ENCODE measurements around the gene ALCAM. TPM values are rescaled to one million over a fixed set of nuclear protein-coding genes. Genes with fewer than 3 reads are reported as not detected.

Gene ALCAM
- total RNA-seq, 4 donors from 2014 or later, result 18.6 to 43.7 (median 21.2) TPM

- no peak for TF ChIP-seq POLR2A (IDR thresholded peaks at IDR 0.05)
- no peak for TF ChIP-seq CTCF (IDR thresholded peaks at IDR 0.05)
- DNase-seq, result no peak
- Histone ChIP-seq H3K4me1 (no peaks in the 10 kb centered on the region), H3K27me3 (no peaks in the 10 kb centered on the region), H3K36me3 (no peaks in the 10 kb centered on the region), H3K9me3 (no peaks in the 10 kb centered on the region), H3K27ac (no peak overlapping the region), H3K4me3 (no peak overlapping the region)
Measured at GRCh38 chr3:105537371-105538080, 170.8 kb downstream of the ALCAM start.

- DNase-seq, result no peak
- no peak for TF ChIP-seq POLR2A (IDR thresholded peaks at IDR 0.05)
- TF ChIP-seq CTCF (IDR thresholded peaks at IDR 0.05), result no peak
- Histone ChIP-seq H3K27ac (no peak overlapping the region), H3K9me3 (no peaks in the 10 kb centered on the region), H3K27me3 (no peaks in the 10 kb centered on the region), H3K4me1 (no peaks in the 10 kb centered on the region), H3K36me3 (no peaks in the 10 kb centered on the region), H3K4me3 (no peak overlapping the region)
Measured at GRCh38 chr3:105538483-105538882, 171.8 kb downstream of the ALCAM start.

GRCh38 chr3:105539897-105540296 lies 173.2 kb downstream of the ALCAM start:
- H3K4me3 ChIP-seq, result no peak overlapping the region
- TF ChIP-seq POLR2A (IDR thresholded peaks at IDR 0.05) (no peak), CTCF (IDR thresholded peaks at IDR 0.05) (no peak)
- no peaks in the 10 kb centered on the region for H3K9me3 ChIP-seq
- no peaks in the 10 kb centered on the region for H3K36me3 ChIP-seq
- H3K27ac ChIP-seq, result no peak overlapping the region
- no peak for DNase-seq
- no peaks in the 10 kb centered on the region for H3K27me3 ChIP-seq
- H3K4me1 ChIP-seq, result no peaks in the 10 kb centered on the region

- peaks cover 0 to 6% (median 0%) of the 10 kb centered on the region in 3 donors for H3K36me3 ChIP-seq
- TF ChIP-seq POLR2A (IDR thresholded peaks at IDR 0.05) (no peak), CTCF (IDR thresholded peaks at IDR 0.05) (no peak)
- H3K9me3 ChIP-seq, result no peaks in the 10 kb centered on the region
Measured at GRCh38 chr3:105542282-105543019, 175.7 kb downstream of the ALCAM start.

GRCh38 chr3:105545051-105545450 lies 178.3 kb downstream of the ALCAM start:
- no peaks in the 10 kb centered on the region for H3K4me1 ChIP-seq
- no peak for DNase-seq
- H3K27me3 ChIP-seq, result no peaks in the 10 kb centered on the region
- H3K9me3 ChIP-seq, result no peaks in the 10 kb centered on the region
- peaks cover 0 to 14% (median 0%) of the 10 kb centered on the region in 3 donors for H3K36me3 ChIP-seq
- TF ChIP-seq CTCF (IDR thresholded peaks at IDR 0.05), result no peak
- no peak for TF ChIP-seq POLR2A (IDR thresholded peaks at IDR 0.05)
- H3K27ac ChIP-seq, result no peak overlapping the region
- no peak overlapping the region for H3K4me3 ChIP-seq

More at GRCh38 chr3:105542282-105543019, 175.7 kb downstream of the ALCAM start:
- DNase-seq, result no peak
- H3K27ac ChIP-seq, result no peak overlapping the region
- no peaks in the 10 kb centered on the region for H3K27me3 ChIP-seq
- H3K4me3 ChIP-seq, result no peak overlapping the region
- no peaks in the 10 kb centered on the region for H3K4me1 ChIP-seq

Data from Peyer's patch (tissue), 4 donors.